GM12892 (cell line): ENCODE measurements around the gene RCL1.

ENCODE experiments used
- POLR2A ChIP-seq: IDR thresholded peaks from 2 replicates; pipeline ENCODE4 v1.6.1; 2011; ENCODE audit warnings: low read depth, low read length, control low read depth
- POLR2AphosphoS5 ChIP-seq: IDR thresholded peaks from 2 replicates; pipeline ENCODE4 v1.6.1; 2011; ENCODE audit warnings: low read depth, low read length, control low read depth
- TAF1 ChIP-seq: IDR thresholded peaks from 2 replicates; pipeline ENCODE4 v1.6.1; 2011; ENCODE audit warnings: low read depth, mild to moderate bottlenecking, control low read depth, low read length, borderline replicate concordance

- TF ChIP-seq POLR2AphosphoS5 (no peak), POLR2A (no peak), TAF1 (no peak)
These were observed 94.8 kb downstream of the RCL1 start for GRCh38 chr9:4887556-4887955.
